Spleen (tissue), 7 donors: ENCODE results near the gene DNAH6.

ENCODE experiments used
- CTCF ChIP-seq, 11 experiments: fragments of 200-600 bp in 7 of 11; fragments of 450-650 bp in 4 of 11; sonication (generic) in 4 of 11; IDR thresholded peaks in 8 of 11; conservative IDR thresholded peaks in 3 of 11; 1 replicate in 7 of 11; 2 replicates in 4 of 11; pipeline versions ENCODE4 v1.4.0 to v1.8.0; 2016 to 2021; ENCODE audit warnings: antibody characterized with exemption in 11 of 11, inconsistent platforms in 4 of 11, mild to moderate bottlenecking in 1 of 11
- POLR2A ChIP-seq, 3 donors: fragments of 450-650 bp; IDR thresholded peaks; one replicate each; pipeline ENCODE4 v1.5.1; 2017; ENCODE audit warnings: antibody characterized with exemption in 3 of 3, mild to moderate bottlenecking in 1 of 3
- POLR2AphosphoS5 ChIP-seq, 3 donors: sonication (generic); formaldehyde crosslinking; IDR thresholded peaks; one replicate each; pipeline ENCODE4 v1.5.1; 2017; ENCODE audit warnings: antibody characterized with exemption in 3 of 3
- donor health status: DM: no; HTN: no; CAD: no; lungs with moderate emphysema.
- donor health status: DM: no; HTN: no; CAD: no.
- donor health status: DM: no; HTN: no; CAD: no.

- no peak for TF ChIP-seq CTCF (IDR thresholded peaks at IDR 0.05 in 8 of 11, conservative IDR thresholded peaks at IDR 0.05 in 3 of 11)
- TF ChIP-seq POLR2A (IDR thresholded peaks at IDR 0.05), result no peak
- no peak for TF ChIP-seq POLR2AphosphoS5 (IDR thresholded peaks at IDR 0.05)
Observed at GRCh38 chr2:84629550-84629949, 113.3 kb downstream of the DNAH6 start.
